Fibroblast of lung (primary cell): ENCODE measurements around the gene POLR2J.
"Not testable (repeated sequence)": the region's sequence is repeated elsewhere in the genome, so short reads cannot be mapped to it uniquely, and the experiment has no call there.

Source experiments
- CTCF ChIP-seq, 2 donors: IDR thresholded peaks in 1 of 2; conservative IDR thresholded peaks in 1 of 2; 1 replicate in 1 of 2; 2 replicates in 1 of 2; pipeline ENCODE4 v1.5.1; 2011 to 2012; ENCODE audit warnings: low read length in 2 of 2, control low read depth in 1 of 2, inconsistent platforms in 1 of 2, low read depth in 1 of 2, mild to moderate bottlenecking in 1 of 2
- EZH2 ChIP-seq: IDR thresholded peaks from 2 replicates; pipeline ENCODE4 v1.5.1; 2012; ENCODE audit warnings: low read length, control low read depth, mild to moderate bottlenecking; ENCODE audit errors: missing control alignments

- not testable (repeated sequence) for TF ChIP-seq CTCF (conservative IDR thresholded peaks at IDR 0.05 in 1 of 2, IDR thresholded peaks at IDR 0.05 in 1 of 2; ENCODE audit: low read depth in 1 of 2, low read length in 2 of 2); EZH2
These were observed 3.2 kb upstream of the POLR2J start for GRCh38 chr7:102481962-102482361.
